B cell (primary cell): ENCODE data around the gene TSPAN33. TPM values are rescaled to one million over a fixed set of nuclear protein-coding genes. Genes with fewer than 3 reads are reported as not detected.
A peak's percentile ranks its signal among the peaks of the same experiment; 100 is the strongest.

ENCODE experiments used
- ATAC-seq: fragments of 200-7000 bp; cut with Tn5 transposase; one replicate; pipeline ENCODE4 v1.10.0; 2021; ENCODE audit warnings: low read depth, mild to moderate bottlenecking, moderate number of reproducible peaks, moderate library complexity
- CTCF ChIA-PET: fragments of 350-600 bp; sonication (Branson Sonifier 250); formaldehyde crosslinking; loops from one replicate; lab custom pipeline; 2021; ENCODE audit warnings: antibody characterized with exemption, inconsistent platforms; lab: Charles Lee
- POLR2A ChIA-PET: fragments of 350-600 bp; sonication (Branson Sonifier 250); formaldehyde crosslinking; loops from one replicate; lab custom pipeline; 2021; ENCODE audit warnings: antibody characterized with exemption; lab: Charles Lee
- DNase-seq: peaks from one replicate; pipeline ENCODE4 v3.0.0; 2013
- H2AFZ ChIP-seq: 2 replicates; pipeline ENCODE4 v1.6.1; 2012; ENCODE audit warnings: mild to moderate bottlenecking, low read depth, low read length; ENCODE audit not compliant: insufficient read depth, poor library complexity, severe bottlenecking
- H3K27ac ChIP-seq, 2 donors: 1 replicate in 1 of 2; 2 replicates in 1 of 2; pipeline ENCODE4 v1.5.1; 2012 to 2013; ENCODE audit warnings: low read length in 2 of 2, mild to moderate bottlenecking in 2 of 2, moderate library complexity in 1 of 2
- H3K27me3 ChIP-seq, 4 experiments: fragments of 200-600 bp in 1 of 4; sonication (generic) in 1 of 4; replicated peaks in 1 of 4; 1 replicate in 2 of 4; 2 replicates in 2 of 4; pipeline versions ENCODE4 v1.6.1 to v1.7.0; 2013 to 2016; ENCODE audit warnings: low read length in 3 of 4, mild to moderate bottlenecking in 2 of 4, mixed read lengths in 1 of 4, moderate library complexity in 1 of 4; ENCODE audit not compliant: insufficient read depth in 4 of 4, control insufficient read depth in 3 of 4; ENCODE audit errors: control extremely low read depth in 1 of 4
- H3K36me3 ChIP-seq, 2 experiments: replicated peaks in 1 of 2; 1 replicate in 1 of 2; 2 replicates in 1 of 2; pipeline versions ENCODE4 v1.6.1 to v1.7.1; 2013; ENCODE audit warnings: low read length in 1 of 2; ENCODE audit not compliant: insufficient read depth in 2 of 2, control insufficient read depth in 1 of 2; ENCODE audit errors: control extremely low read depth in 1 of 2, extremely low read depth in 1 of 2
- H3K4me1 ChIP-seq, 2 donors: fragments of 200-600 bp in 1 of 2; sonication (generic) in 1 of 2; 1 replicate in 1 of 2; 2 replicates in 1 of 2; pipeline versions ENCODE4 v1.5.1 to v1.6.1; 2013 to 2017; ENCODE audit warnings: low read length in 2 of 2; ENCODE audit not compliant: control insufficient read depth in 2 of 2, insufficient read depth in 2 of 2
- H3K4me2 ChIP-seq: replicated peaks from 2 replicates; pipeline ENCODE3; 2012; ENCODE audit warnings: mild to moderate bottlenecking, low read depth, low read length; ENCODE audit not compliant: poor library complexity, severe bottlenecking
- H3K4me3 ChIP-seq, 5 experiments: fragments of 200-600 bp in 1 of 5; sonication (generic) in 1 of 5; 1 replicate in 3 of 5; 2 replicates in 2 of 5; pipeline versions ENCODE4 v1.5.1 to v1.7.0; 2011 to 2016; ENCODE audit warnings: low read length in 4 of 5, mild to moderate bottlenecking in 4 of 5, low read depth in 2 of 5, control low read depth in 1 of 5, moderate library complexity in 1 of 5; ENCODE audit not compliant: insufficient read depth in 1 of 5; ENCODE audit errors: control extremely low read depth in 1 of 5, extremely low read depth in 1 of 5
- H3K79me2 ChIP-seq: fragments of 200-600 bp; sonication (generic); one replicate; pipeline ENCODE4 v1.6.0; 2016; ENCODE audit warnings: low read length; ENCODE audit not compliant: control insufficient read depth, insufficient read depth
- H3K9ac ChIP-seq: fragments of 200-600 bp; sonication (generic); 2 replicates; pipeline ENCODE4 v1.6.1; 2017; ENCODE audit warnings: mild to moderate bottlenecking, low read length, moderate library complexity
- H3K9me3 ChIP-seq, 3 donors: one replicate each; pipeline versions ENCODE4 v1.6.1 to v1.7.1; 2013; ENCODE audit warnings: low read length in 2 of 3; ENCODE audit not compliant: control insufficient read depth in 2 of 3, insufficient read depth in 1 of 3; ENCODE audit errors: control extremely low read depth in 1 of 3
- H4K20me1 ChIP-seq: 2 replicates; pipeline ENCODE4 v1.6.0; 2012; ENCODE audit warnings: mild to moderate bottlenecking, low read length; ENCODE audit not compliant: insufficient read depth, control insufficient read depth, poor library complexity, severe bottlenecking
- H3K27ac Mint-ChIP-seq: one replicate; pipeline ENCODE4 v1.8.0; 2021; ENCODE audit warnings: mixed read lengths
- H3K27me3 Mint-ChIP-seq: one replicate; pipeline ENCODE4 v1.8.0; 2021; ENCODE audit warnings: mixed read lengths
- H3K4me1 Mint-ChIP-seq: one replicate; pipeline ENCODE4 v1.8.0; 2021; ENCODE audit warnings: mixed read lengths
- H3K4me3 Mint-ChIP-seq: one replicate; pipeline ENCODE4 v1.8.0; 2021; ENCODE audit warnings: mixed read lengths
- H3K9me3 Mint-ChIP-seq: one replicate; pipeline ENCODE4 v1.8.0; 2022; ENCODE audit warnings: mixed read lengths; ENCODE audit not compliant: insufficient read depth
- EZH2 ChIP-seq: IDR thresholded peaks from 2 replicates; pipeline ENCODE4 v1.6.1; 2012; ENCODE audit warnings: borderline replicate concordance, low read depth, mild to moderate bottlenecking, moderate library complexity, low read length; ENCODE audit not compliant: insufficient read depth, poor library complexity, severe bottlenecking
- WGBS: methylation state at CpG from one replicate; pipeline ENCODE4 v1.1.5; 2013; ENCODE audit warnings: missing lambda C conversion rate; ENCODE audit not compliant: insufficient coverage; 5-methylcytosine and 5-hydroxymethylcytosine counted together
- intact Hi-C: fragments of 100-400 bp; cut with micrococcal nuclease; formaldehyde crosslinking; loops from one replicate; pipeline ENCODE4 v1.10.0; 2022
- polyA plus RNA-seq: library from polyadenylated mRNA; depleted of rRNA; stranded (reverse); fragments of >200 nt; gene quantifications from 2 replicates; pipeline ENCODE4 v1.2.3, GENCODE V29; 2012
- total RNA-seq, 2 donors: library from RNA; stranded (reverse); fragments of 120-200 nt in 1 of 2; gene quantifications; 1 replicate in 1 of 2; 2 replicates in 1 of 2; pipeline versions ENCODE4 v1.2.3 to v1.2.4, GENCODE V29; 2013 to 2022
- TF ChIP-seq, protein P1 (sequence below): fragments of 200-600 bp; IDR thresholded peaks from one replicate; pipeline ENCODE4 v1.8.0; 2022; ENCODE audit warnings: antibody characterized with exemption, mild to moderate bottlenecking

TSPAN33 gene
- total and polyA plus RNA-seq, 2 donors (not counting 1 experiment from before 2014, with no cell fraction given) = 111 TPM

DNA sequence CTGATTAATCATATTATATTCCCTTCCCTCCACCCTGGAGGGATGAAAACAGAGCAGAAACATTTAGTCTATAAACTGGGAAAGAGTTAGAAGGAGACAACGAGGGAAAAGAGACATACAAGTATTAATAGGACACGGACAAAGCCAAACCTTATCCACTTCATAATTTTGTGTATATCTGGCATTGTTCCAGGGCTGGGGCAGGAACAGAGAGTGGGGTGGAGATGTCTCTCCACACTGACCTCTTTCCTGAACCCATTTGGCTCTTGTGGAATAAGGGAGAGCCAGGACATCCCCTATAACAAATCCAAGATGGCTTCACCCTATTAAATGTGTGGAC is 43.7 kb upstream of the TSPAN33 start:
- Mint-ChIP-seq H3K9me3 (no peaks in the 10 kb centered on the region), H3K4me3 (no peak overlapping the region), H3K4me1 (peaks cover 27% of the 10 kb centered on the region), H3K27ac (no peak overlapping the region), H3K27me3 (no peaks in the 10 kb centered on the region)
- ChIA-PET CTCF (interaction anchor here (1.3 to 1.4 kb wide), 2 partner anchors 9 to 109 kb away, joined by 3 to 7 read pairs; no protein-coding TSS in a partner anchor), POLR2A (interaction anchor here (1.2 kb wide), 1 partner anchor 37 kb away, joined by 4 read pairs; no protein-coding TSS in a partner anchor)
- no peak overlapping the region for H3K9ac ChIP-seq
- no peaks in the 10 kb centered on the region for H3K36me3 ChIP-seq
- H3K79me2 ChIP-seq = no peaks in the 10 kb centered on the region
- no peak overlapping the region for H3K4me2 ChIP-seq
- no peak overlapping the region for H3K27ac ChIP-seq
- no peak for TF ChIP-seq EZH2
- TF ChIP-seq, protein P1, sequence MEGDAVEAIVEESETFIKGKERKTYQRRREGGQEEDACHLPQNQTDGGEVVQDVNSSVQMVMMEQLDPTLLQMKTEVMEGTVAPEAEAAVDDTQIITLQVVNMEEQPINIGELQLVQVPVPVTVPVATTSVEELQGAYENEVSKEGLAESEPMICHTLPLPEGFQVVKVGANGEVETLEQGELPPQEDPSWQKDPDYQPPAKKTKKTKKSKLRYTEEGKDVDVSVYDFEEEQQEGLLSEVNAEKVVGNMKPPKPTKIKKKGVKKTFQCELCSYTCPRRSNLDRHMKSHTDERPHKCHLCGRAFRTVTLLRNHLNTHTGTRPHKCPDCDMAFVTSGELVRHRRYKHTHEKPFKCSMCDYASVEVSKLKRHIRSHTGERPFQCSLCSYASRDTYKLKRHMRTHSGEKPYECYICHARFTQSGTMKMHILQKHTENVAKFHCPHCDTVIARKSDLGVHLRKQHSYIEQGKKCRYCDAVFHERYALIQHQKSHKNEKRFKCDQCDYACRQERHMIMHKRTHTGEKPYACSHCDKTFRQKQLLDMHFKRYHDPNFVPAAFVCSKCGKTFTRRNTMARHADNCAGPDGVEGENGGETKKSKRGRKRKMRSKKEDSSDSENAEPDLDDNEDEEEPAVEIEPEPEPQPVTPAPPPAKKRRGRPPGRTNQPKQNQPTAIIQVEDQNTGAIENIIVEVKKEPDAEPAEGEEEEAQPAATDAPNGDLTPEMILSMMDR = no peak
- ATAC-seq = no peak
- H3K4me3 ChIP-seq = no peak overlapping the region
- no peaks in the 10 kb centered on the region for H3K9me3 ChIP-seq
- no peak overlapping the region for H2AFZ ChIP-seq
- intact Hi-C loops = no loop called here
- H3K4me1 ChIP-seq = peaks cover 16 to 17% of the 10 kb centered on the region in 2 donors
- no CpG with 5 or more reads among the region's 2 CpGs for WGBS
- DNase-seq = no peak
- no peaks in the 10 kb centered on the region for H3K27me3 ChIP-seq
- no peaks in the 10 kb centered on the region for H4K20me1 ChIP-seq

DNA sequence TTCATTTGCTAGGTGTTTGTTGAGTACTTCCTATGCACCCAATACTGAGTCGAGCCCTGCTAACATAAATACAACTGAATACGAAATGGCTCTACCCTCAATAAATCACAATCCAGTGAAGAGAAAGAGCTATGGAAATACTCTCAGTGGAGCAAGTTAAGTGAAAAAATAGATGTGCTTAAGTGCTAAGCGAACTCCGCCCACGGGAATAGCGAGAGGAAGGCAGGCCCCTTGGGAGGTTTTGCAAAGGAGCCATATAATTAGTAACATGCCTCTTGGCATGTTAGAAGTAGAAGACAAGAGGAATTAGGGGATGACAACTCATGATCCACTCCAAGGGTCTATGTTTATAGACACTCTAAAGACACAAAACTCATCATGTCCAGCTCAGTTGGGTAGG is 42.8 kb upstream of the TSPAN33 start:
- DNase-seq = no peak
- ChIA-PET POLR2A (interaction anchor here (0.7 kb wide), 1 partner anchor 62 kb away, joined by 7 read pairs; no protein-coding TSS in a partner anchor), CTCF (interaction anchor here (0.7 to 2.4 kb wide), 4 partner anchors 10 to 222 kb away, joined by 3 to 15 read pairs (median 4); no protein-coding TSS in a partner anchor)
- no CpG with 5 or more reads among the region's 6 CpGs for WGBS
- H3K4me1 Mint-ChIP-seq = peaks cover 21% of the 10 kb centered on the region
- no peaks in the 10 kb centered on the region for H3K27me3 Mint-ChIP-seq
- H3K27ac Mint-ChIP-seq = no peak overlapping the region
- Histone ChIP-seq H3K27me3 (no peaks in the 10 kb centered on the region), H2AFZ (no peak overlapping the region), H3K9ac (no peak overlapping the region), H3K4me1 (peaks cover 14% of the 10 kb centered on the region in 2 donors), H3K36me3 (no peaks in the 10 kb centered on the region), H3K4me2 (peak overlapping the region; percentile 42), H4K20me1 (no peaks in the 10 kb centered on the region), H3K79me2 (no peaks in the 10 kb centered on the region), H3K27ac (no peak overlapping the region), H3K4me3 (no peak overlapping the region), H3K9me3 (no peaks in the 10 kb centered on the region)
- TF ChIP-seq EZH2 = no peak
- TF ChIP-seq, protein P1 = no peak
- intact Hi-C loops = no loop called here
- no peak overlapping the region for H3K4me3 Mint-ChIP-seq
- no peaks in the 10 kb centered on the region for H3K9me3 Mint-ChIP-seq
- ATAC-seq = no peak
